Measurements from ENCODE around the gene USP2.

Gene USP2

DNA sequence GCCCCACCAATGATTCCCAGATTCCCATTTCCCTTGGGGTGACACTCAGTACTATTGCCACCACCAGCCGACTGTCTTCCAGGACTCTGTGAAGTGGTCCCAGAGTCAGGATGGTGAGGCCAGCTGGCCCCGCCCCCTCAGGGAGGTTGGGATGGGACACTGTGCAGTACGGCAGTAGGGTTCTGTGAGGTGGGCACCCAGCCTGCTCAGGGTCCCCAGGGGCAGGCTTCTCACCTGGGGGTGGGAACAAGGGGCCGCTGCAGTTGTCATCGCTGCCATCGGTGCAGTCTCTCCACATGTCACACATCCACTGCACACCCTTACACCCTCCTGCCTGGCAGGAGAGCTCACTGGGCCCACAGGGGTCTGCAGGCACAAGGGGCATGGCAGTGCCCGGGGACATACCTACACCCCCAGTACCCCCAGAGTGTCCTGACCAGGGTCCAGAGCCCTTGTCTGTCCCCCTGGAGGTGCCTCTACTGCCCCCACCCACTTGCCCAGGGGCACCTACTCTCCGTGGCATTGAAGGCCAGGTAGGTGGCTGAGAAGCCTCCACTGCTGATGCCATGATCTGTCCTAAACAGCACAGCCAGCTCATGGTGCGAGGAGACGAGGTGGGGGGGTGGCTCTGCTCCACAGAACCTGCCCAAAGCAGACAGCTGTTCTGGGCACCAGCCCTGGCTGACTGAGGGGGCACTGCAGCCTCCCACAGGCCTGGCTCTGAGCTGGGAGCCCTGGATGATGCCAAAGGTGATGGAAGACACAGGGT is 38.9 kb downstream of the USP2 start:
- DNase-seq (ENCODE audit: low read depth in 2 of 2): no peak

DNA sequence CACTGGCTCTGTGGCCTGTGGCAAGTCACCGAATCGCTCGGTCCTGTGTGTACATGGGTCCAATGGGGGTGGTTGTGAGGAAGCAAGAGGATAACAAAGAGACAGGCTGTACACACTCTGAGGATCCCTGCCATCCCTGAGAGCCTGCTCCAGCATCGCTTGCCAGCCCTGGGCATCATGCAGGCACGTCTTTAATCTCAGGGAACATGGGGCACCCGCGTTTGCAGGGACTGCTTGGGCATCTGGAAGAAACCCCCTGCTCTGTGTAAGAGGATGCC is 39.5 kb downstream of the USP2 start:
- DNase-seq (ENCODE audit: low read depth in 2 of 2): no peak

DNA sequence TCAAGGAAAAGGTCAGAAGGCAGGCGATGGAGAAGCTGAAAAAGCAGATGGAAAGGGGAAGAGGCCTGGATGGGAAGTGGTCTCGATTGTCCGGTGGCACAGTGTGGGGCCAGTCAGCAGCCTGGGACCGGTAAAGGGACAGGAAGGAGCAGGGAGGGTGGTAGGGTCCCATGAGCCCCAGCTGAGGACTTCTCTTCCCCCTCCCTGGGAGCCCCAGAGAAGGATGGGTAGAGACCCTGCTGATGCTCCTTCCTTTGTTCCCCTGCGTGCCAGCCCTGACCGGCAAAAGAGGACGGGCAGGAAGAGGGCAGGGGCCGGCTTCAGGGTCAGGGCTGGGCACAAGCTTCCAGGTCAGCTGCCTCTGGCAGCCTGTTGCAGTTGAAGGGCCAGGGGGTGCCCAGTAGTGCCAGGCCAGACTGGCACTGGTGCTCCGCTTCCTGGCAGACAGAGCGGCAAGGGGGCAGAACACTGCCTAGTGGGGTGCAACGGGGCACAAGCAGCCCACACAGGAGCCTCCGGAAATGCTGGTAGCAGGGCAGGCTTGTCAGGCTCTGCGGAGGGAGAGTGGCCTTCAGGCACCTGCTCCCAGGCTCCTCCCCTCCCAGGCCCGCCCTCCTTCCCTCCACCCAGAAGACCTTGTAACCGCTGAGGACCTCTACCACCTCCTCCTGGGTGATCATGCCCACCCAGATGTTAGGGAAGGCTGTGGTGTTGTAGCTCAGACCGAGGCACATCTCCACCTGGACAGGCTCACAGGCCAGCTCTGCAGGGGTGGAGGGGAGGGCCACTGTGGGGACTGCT is 40.1 kb downstream of the USP2 start:
- DNase-seq (ENCODE audit: low read depth in 2 of 2): no peak

DNA sequence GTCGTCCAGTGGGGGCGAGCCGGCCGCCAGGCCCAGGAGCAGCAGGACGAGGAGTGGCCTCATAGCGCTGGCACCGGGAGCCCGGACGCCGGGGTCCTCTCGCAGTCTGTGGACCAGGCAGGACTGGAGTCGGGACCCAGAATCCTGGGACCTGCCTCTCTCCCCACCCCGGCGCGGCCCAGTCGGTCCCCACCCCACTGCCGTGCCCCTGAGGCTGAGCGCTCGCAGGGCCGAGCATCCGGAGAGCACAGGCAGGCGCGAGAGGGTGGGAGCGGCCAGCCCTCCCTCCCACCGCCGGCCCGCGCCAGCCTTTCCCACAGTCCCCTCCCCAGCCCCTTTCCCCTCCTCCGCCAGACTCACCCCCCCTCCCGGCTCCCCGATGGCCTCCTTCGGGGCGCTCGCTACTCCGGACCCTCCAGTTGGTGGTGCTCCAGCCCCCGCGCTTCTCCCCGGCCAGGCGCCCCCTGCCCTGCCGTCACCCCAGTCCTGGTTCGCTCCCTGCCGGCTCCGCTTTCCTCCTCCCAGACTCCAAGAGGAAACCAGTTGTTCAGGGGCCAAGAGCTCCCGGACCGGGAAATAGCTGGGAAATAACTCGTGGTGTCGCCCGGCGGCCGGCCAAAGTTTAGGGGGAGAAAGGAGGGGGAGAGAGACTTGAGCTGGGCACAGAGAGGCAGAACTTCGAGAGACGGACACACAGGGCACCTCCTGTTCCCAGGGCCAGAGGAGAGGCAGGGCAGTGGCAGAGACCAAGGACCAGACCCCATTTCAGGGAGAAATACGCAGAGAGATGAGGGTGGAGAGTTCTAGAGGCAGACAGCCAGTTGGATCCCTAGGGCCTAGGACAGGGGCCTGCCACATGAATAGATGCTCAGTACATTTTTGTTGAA is 40.9 kb downstream of the USP2 start, which contains the start of gene C1QTNF5:
C1QTNF5 (minus strand) TSS at position 549 of the 887 bp plus-strand sequence; CDS start at position 63, 486 bp downstream.
- no peak for DNase-seq (ENCODE audit: low read depth in 2 of 2)

DNA sequence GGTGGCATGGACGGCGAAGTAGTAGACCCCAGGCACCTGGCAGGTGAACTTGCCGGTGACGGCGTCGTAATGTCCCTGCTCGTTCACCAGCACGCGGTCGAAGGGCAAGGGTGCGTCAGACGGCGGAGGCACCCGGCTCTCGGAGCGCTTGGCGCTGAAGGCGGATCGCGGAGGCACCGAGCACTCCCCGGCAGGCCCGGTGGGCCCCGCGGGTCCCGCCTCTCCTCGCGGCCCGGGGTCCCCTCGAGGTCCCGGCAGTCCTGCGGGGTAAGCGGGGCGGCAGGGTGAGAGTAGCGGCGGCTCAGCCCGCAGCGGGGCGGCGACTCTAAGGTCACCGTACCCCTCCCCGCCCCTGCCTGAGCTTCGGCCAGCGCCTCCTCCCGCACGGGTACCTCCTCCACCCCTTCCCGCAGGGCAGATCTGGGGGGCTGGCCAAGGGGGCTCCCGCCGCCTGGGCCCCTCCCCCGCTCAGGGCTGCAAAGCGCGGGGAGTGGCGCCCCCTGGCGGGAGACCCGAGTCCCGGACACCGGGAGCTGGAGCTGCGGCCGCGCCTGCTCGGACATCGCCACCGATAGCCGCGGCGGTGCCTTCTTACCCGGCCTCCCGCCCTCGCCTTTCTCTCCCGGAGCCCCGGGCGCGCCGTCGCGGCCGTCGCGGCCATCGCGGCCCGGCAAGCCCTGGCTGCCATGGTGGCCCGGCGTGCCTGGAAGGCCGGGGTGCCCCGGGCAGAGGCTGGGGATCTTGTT is 41.7 kb downstream of the USP2 start:
- peak in 1 of 2 donors; percentile 44 for DNase-seq (ENCODE audit: low read depth in 2 of 2)

DNA sequence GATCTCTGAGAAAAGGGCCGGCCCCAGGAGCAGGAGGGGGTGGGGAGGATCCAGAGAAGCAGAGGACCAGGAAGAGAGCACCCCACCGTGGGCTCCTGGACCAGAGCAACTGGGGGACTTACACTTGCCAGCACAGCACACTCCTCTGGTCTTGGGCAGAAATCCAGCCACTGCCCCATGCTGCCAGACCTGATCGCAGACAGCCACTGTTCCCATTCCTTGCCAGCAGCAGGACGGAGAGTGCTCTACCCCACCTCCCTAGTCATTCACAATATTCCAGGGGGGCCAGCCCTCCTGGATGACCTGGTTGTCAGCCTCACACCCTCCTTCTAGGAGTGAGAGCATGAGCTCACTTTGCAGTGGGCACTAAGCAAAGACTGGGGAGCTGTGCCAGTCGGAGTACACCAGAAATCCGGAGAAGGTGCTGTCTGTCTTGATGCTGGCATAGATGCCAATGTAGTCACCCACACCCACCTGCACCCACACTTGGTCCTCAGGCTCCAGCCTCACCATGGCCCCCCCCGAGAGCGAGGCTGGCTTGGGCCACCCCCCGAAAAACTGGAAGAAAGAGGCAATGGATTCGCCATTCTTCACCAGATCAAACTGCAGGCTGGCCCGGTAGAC is 42.4 kb downstream of the USP2 start:
- no peak for DNase-seq (ENCODE audit: low read depth in 2 of 2)

DNA sequence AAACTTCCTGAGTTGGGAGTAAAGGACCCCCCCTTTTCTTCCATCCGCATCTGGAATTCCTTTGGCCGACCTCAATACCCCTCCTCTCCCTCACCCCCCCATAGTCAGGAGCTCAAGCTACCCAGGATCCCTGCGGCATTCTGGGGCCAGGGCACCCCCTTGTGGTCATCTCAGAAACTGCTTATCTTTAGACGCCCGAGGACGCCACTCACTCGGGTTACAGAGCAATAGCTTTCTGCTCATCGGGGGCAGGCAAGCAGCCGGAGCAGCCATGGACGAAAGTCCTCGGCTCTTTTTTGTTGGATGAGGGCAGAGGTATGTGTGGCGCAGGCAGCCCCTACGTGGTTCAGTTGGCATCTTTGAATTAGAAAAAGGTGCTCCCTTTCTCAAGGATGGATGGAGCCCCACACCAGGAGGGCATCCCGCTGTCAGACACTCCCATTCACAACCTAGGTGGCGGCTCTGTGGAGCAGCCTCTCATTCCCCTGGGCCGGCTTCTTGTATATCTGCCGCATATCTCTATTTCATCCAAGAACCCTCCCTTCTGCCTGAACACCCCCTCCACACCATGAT is 43.1 kb downstream of the USP2 start:
- DNase-seq (ENCODE audit: low read depth in 2 of 2): peak; percentile 56 to 61

DNA sequence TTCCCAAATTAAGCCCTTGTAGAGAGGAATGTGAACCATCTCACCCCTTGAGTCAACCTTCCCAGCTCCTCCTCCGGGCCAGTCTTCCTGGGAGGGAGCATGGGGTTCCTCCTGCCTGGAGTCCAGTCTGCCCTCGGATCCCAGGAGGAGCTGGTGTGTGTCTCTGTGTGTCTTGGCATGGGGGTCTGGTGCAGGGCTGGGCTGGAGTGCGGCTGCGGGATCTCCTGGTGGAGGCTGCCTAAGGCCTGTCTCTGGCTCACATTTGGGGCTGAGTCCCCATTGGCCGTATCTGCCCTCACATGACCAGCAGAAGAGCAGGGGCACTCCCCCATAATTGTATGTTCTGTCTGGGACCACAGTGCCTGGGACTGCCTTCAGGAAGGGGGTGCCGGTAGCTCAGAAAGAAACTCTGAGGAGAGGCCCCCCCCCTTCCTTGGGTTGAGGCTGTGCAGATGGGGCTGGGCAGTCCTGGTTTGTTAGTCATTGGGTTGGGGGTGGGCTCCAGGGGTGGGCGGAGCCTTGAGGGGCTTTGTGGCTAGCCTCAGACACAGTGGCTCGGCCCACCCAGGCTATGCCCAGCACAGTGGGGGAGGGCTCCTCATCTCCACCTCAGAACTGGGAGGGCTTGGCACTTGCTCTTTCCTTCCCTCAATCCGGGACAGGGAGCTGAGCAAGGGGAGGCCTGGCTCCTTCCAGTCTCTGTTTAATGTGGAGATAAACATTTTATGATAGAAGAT is 43.7 kb downstream of the USP2 start:
- DNase-seq (ENCODE audit: low read depth in 2 of 2): no peak

DNA sequence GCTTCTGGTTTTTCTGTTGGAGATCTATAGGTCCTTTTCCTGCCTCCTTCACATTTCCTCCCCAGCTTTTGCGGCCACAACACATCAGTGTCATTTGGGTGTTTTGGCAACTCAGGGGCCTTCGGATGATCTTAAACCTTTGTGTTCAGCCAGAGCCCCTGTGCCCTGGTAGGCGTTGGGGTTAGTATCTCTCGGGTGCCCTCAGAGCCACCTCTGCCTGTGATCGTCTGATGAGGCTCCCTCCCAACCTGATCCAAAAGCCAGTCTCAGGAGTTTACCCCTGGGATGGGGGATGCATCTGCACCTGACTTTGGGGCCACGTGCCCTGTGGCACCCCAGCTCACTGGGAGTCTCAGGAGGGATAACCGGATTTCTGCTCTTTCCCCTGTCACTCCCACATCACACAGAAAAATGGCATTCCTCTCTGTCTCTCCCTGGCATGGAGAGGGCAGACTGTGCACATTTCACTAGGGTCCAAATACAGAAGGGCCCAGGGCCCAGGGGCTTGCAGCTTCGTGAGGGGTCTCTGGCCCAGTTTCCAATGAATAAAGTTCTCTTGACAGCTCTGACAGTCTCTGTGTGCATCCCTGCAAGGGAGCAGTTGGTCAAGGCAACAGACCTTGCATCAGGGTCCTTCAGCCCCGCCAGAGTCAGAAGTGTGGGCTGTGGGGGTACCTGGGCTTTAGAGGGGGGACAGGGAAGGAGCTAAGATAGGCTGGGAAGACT is 44.6 kb downstream of the USP2 start:
- DNase-seq (ENCODE audit: low read depth in 2 of 2): no peak

DNA sequence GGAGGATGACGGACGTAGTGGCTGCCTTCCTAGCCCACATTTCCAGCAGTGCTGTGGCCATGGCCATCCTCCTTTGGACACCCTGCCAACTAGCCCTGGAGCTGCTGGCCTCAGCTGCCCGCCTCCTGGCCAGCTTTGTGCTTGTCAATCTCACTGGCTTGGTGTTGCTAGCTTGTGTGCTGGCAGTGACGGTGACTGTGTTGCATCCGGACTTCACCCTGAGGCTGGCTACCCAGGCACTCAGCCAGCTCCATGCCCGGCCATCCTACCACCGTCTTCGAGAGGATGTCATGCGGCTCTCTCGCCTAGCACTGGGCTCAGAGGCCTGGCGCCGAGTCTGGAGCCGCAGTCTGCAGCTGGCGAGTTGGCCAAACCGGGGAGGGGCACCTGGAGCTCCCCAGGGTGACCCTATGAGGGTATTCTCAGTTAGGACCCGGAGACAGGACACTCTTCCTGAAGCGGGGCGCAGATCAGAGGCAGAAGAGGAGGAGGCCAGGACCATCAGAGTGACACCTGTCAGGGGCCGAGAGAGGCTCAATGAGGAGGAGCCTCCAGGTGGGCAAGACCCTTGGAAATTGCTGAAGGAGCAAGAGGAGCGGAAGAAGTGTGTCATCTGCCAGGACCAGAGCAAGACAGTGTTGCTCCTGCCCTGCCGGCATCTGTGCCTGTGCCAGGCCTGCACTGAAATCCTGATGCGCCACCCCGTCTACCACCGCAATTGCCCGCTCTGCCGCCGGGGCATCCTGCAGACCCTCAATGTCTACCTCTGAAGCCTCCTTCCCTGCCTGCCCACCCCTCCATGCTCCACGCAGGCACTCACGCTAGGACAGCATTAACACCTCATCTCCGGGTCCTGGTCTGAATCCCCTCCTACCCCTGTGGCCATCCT is 45.6 kb downstream of the USP2 start:
- no peak for DNase-seq (ENCODE audit: low read depth in 2 of 2)

DNA sequence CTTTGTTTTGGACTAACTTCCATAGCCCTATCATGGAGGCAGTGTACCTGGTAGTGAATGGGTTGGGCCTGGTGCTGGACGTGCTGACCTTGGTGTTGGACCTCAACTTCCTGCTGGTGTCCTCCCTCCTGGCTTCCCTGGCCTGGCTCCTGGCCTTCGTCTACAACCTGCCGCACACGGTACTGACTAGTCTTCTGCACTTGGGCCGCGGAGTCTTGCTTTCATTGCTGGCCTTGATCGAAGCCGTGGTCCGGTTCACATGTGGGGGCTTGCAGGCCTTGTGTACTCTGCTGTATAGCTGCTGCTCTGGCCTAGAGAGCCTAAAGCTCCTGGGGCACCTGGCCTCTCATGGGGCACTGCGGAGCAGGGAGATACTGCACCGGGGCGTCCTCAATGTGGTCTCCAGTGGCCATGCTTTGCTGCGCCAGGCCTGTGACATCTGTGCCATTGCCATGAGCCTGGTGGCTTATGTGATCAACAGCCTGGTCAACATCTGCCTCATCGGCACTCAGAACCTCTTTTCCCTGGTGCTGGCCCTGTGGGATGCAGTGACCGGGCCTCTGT is 46.3 kb downstream of the USP2 start:
- DNase-seq (ENCODE audit: low read depth in 2 of 2): no peak

DNA sequence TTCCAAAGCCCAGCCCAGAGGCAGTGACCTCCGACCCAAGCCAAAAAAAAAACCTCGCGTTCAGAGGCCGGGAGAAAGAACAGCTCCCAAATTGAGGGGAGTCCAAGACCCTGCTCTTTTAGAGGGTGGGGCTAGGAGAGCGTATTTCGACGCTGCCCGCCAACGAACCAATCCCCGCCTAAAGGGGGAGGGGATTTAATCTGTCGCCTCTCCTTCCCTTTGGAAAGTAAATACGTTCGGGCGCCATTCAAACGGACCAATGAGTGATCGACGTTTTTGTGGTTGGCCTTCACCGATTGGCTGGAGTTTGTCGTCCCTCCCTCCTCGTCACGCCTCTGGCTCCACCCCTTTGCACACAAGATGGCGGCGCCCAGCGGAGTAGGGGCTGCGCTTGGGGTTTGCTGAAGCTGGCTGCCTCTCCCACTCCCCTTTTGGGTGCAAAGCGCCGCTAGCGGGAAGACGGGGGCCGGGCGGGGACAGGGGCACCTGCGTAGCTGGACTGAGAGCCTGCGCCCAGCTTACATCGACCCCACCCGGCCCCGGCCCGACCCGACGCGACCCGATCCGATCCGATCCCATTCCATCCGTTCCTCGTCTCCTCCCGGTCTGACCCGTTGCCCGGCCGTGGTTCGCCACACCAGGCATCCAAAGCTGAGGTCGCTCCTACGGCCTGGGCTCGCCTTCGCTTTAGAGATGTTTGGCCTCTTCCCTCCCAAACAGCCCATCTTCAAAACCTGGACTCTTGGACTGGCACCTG is 47.1 kb downstream of the USP2 start, which contains the start of gene RNF26:
RNF26 (plus strand) TSS at position 354 of the 757 bp plus-strand sequence. CDS start 596 bp downstream, outside the sequence.
- peak; percentile 84 to 90 for DNase-seq (ENCODE audit: low read depth in 2 of 2)

DNA sequence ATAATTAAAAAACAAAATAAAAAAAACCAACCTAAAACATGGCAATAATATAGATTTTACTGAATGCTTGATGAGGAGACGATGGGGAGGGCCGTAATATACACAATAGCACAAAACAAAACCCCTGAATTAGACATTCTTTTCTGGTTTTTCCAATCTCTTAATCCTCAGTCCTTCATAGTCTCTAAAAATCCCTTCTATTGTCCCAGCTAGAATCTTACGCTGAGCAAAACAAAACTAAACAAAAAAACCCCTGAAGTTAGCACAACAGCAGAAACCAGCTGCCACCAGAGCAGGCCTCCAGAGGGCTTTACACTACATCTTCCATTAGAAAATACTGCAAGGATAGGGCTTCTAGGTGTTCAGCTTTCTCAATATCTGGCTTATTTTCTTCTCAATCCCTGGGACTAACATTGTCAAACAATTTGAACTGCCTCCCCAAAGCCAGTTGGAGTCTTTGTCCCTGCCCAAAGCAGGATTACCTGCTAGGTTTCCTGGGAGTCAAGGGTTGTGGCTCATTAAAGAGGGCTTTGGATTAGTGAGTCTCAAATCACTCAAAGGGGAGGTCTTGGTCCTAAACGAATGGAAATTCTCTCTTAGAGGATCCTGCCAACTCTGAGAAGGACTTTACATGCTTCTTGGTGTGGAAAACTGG is 49.3 kb downstream of the USP2 start:
- no peak for DNase-seq (ENCODE audit: low read depth in 2 of 2)

DNA sequence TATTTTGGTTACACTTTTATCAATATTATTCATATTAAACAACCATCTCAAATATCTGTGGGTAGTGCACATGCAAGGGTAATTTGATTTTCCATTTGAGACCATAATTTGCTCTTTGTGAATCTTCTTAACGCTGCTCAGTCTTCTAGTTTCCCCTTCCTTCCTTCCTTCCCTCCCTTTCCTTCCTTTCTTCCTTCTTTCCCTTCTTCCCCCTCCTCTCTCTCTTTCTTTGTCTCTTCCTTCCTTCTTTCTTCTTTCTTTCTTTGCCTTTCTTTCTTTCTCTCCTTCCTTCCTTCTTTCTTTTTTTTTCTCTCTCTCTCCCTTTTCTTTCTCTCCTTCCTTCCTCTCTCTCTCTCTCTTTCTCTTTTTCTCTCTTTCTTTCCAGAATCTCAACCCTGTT is 51.3 kb downstream of the USP2 start:
- DNase-seq (ENCODE audit: low read depth in 2 of 2): no peak

DNA sequence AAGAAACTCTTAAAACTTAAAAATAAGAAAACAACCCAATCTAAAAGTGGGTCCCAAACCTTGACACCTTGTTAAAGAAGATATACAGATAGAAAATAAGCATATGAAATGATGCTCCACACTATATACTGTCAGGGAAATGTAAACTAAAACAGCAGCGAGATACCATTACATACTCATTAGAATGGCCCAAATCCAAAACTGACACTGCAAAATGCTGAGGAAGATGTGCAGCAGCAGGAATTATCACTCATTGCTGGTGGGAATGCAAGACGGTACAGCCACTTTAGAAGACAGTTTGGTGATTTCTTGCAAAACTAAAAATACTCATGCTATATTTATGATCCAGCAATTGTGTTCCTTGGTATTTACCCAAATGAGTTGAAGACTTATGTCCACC is 52.2 kb downstream of the USP2 start:
- DNase-seq (ENCODE audit: low read depth in 2 of 2): no peak

DNA sequence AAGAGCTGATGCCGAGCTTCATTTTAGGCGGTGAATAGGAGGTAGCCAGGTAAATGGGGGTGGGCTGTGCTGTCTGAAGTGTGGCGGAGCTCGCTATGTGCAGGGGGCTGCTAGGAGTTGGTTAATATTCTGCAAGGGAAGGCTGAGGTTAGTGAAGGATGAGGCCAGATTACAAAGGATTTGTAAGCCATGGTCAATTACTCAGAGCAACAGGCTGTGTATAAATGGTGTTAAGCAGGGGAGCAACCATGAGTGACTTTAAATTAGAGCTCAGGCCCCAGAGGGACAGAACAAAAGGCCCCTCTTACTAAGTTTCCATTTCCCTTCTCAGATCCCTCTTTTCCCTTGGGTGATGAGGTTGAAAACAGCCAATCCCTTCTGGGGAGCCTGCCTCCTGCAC is 57.3 kb downstream of the USP2 start:
- DNase-seq (ENCODE audit: low read depth in 2 of 2): no peak
